Immature natural killer cell (primary cell): ENCODE measurements around the gene NKAIN2. TPM values are rescaled to one million over a fixed set of nuclear protein-coding genes. Genes with fewer than 3 reads are reported as not detected.
A peak's percentile ranks its signal among the peaks of the same experiment; 100 is the strongest.

Experiments
- DNase-seq, 3 donors: peaks; one replicate each; pipeline ENCODE4 v3.0.0; 2022; ENCODE audit warnings: mixed read lengths in 1 of 3
- H3K27ac Mint-ChIP-seq, 6 donors: one replicate each; pipeline ENCODE4 v1.8.0; 2020; ENCODE audit warnings: mixed read lengths in 6 of 6, mild to moderate bottlenecking in 5 of 6, inconsistent platforms in 4 of 6, moderate library complexity in 3 of 6
- H3K27me3 Mint-ChIP-seq, 3 donors: one replicate each; pipeline ENCODE4 v1.8.0; 2020 to 2021; ENCODE audit warnings: low read depth in 3 of 3, mild to moderate bottlenecking in 3 of 3, mixed read lengths in 3 of 3, moderate library complexity in 3 of 3, inconsistent platforms in 1 of 3
- H3K36me3 Mint-ChIP-seq, 3 donors: one replicate each; pipeline ENCODE4 v1.8.0; 2020; ENCODE audit warnings: mixed read lengths in 3 of 3, inconsistent platforms in 2 of 3, mild to moderate bottlenecking in 2 of 3
- H3K4me1 Mint-ChIP-seq, 2 donors: one replicate each; pipeline ENCODE4 v1.8.0; 2020; ENCODE audit warnings: inconsistent platforms in 2 of 2, mild to moderate bottlenecking in 2 of 2, mixed read lengths in 2 of 2, moderate library complexity in 1 of 2
- H3K4me3 Mint-ChIP-seq, 5 donors: one replicate each; pipeline ENCODE4 v1.8.0; 2020; ENCODE audit warnings: mild to moderate bottlenecking in 5 of 5, mixed read lengths in 5 of 5, inconsistent platforms in 3 of 5, moderate library complexity in 3 of 5
- H3K9me3 Mint-ChIP-seq, 6 donors: one replicate each; pipeline ENCODE4 v1.8.0; 2020; ENCODE audit warnings: mild to moderate bottlenecking in 6 of 6, mixed read lengths in 6 of 6, inconsistent platforms in 4 of 6, moderate library complexity in 3 of 6
- polyA plus RNA-seq, 3 donors: library from polyadenylated mRNA; unstranded; fragments of 300-500 nt; fragmentation: Illumina TruSeq; gene quantifications; one replicate each; pipeline ENCODE4 v1.2.3, GENCODE V29; 2021

The NKAIN2 gene
- polyA plus RNA-seq, 3 donors from 2014 or later: not detected

DNA sequence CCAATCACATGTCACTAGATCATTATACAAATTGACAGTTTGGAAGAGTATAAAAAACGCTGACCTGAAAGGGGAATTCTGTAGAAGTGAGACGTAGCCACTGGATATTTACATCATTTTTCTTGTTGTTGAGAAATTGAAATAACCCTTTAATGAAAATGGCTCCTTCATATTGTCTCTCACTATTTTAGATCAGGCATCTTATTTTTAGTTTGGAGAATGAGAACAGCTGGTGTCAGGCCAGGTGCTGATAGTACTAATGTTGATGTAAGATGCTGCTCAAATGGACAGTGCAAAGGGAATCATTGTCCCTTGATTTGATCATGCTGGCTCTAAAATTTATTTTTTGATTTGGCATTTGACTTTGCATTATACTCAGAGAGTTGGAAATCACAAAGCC is 17.4 kb downstream of the NKAIN2 start:
- no peaks in the 10 kb centered on the region for H3K36me3 Mint-ChIP-seq
- H3K27ac Mint-ChIP-seq: no peak overlapping the region
- peaks cover 1 to 13% (median 6%) of the 10 kb centered on the region in 6 donors for H3K9me3 Mint-ChIP-seq
- no peaks in the 10 kb centered on the region for H3K27me3 Mint-ChIP-seq
- DNase-seq: no peak
- no peaks in the 10 kb centered on the region for H3K4me1 Mint-ChIP-seq
- H3K4me3 Mint-ChIP-seq: no peak overlapping the region

- Mint-ChIP-seq H3K4me3 (no peak overlapping the region), H3K27ac (no peak overlapping the region), H3K9me3 (peaks cover 0 to 8% (median 4%) of the 10 kb centered on the region in 6 donors), H3K36me3 (peaks cover 0 to 4% (median 0%) of the 10 kb centered on the region in 3 donors), H3K27me3 (peaks cover 0 to 2% (median 1%) of the 10 kb centered on the region in 3 donors), H3K4me1 (no peaks in the 10 kb centered on the region)
- DNase-seq: no peak
Observed at GRCh38 chr6:123829302-123829953, 25.8 kb downstream of the NKAIN2 start.

GRCh38 chr6:123830120-123830519 is 26.5 kb downstream of the NKAIN2 start:
- H3K27ac Mint-ChIP-seq: no peak overlapping the region
- no peaks in the 10 kb centered on the region for H3K4me1 Mint-ChIP-seq
- peaks cover 0 to 2% (median 1%) of the 10 kb centered on the region in 3 donors for H3K27me3 Mint-ChIP-seq
- H3K4me3 Mint-ChIP-seq: peak overlapping the region in 2 of 5 donors; percentile 3 to 37
- peaks cover 1 to 8% (median 4%) of the 10 kb centered on the region in 6 donors for H3K9me3 Mint-ChIP-seq
- DNase-seq: no peak
- peaks cover 0 to 4% (median 0%) of the 10 kb centered on the region in 3 donors for H3K36me3 Mint-ChIP-seq

DNA sequence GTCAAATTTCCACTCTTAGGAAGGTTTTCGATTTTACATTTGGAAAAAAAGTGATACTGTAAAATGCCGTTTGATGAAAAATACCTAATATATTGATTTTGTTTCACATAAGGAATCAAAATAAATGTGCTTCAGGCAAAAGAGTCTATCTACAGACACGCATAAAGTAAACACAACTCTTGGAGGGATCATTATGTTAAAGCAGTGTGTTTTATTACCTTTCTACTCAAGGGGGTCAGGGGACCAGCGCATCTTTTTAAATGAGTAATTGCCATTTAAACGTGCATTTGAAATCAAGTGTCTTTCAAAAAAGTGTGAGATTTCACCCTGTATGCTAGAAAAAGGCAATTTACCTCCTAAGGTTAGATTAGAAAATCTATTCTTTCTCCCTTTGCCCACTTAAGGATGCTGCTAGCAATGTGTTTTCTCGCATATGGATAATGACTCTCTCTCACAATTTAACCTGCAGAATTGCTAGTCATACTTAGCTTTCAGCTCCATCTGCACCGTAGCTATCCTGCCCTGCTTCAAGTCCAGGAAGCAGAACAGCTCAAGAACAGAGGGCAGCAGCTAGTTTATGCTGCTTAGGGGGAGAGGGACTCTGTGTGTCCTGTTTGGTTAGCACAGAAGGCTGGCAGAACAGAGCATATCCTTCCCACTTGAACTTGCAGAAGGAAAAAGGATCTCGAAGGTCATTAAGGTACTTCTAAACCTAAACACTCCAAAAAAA is 35.0 kb downstream of the NKAIN2 start:
- DNase-seq: no peak
- Mint-ChIP-seq H3K4me3 (no peak overlapping the region), H3K4me1 (no peaks in the 10 kb centered on the region), H3K27ac (no peak overlapping the region), H3K36me3 (no peaks in the 10 kb centered on the region), H3K9me3 (peaks cover 0 to 13% (median 4%) of the 10 kb centered on the region in 6 donors), H3K27me3 (peaks cover 0 to 2% (median 0%) of the 10 kb centered on the region in 3 donors)

- Mint-ChIP-seq H3K27ac (no peak overlapping the region), H3K9me3 (peaks cover 0 to 7% (median 1%) of the 10 kb centered on the region in 6 donors), H3K4me1 (no peaks in the 10 kb centered on the region), H3K36me3 (no peaks in the 10 kb centered on the region), H3K27me3 (no peaks in the 10 kb centered on the region), H3K4me3 (no peak overlapping the region)
- DNase-seq: no peak
Observed at GRCh38 chr6:123841067-123841896, 37.6 kb downstream of the NKAIN2 start.

GRCh38 chr6:123844011-123844410 is 40.3 kb downstream of the NKAIN2 start:
- Mint-ChIP-seq H3K4me3 (no peak overlapping the region), H3K36me3 (no peaks in the 10 kb centered on the region), H3K9me3 (peaks cover 0 to 5% (median 0%) of the 10 kb centered on the region in 6 donors), H3K27ac (no peak overlapping the region), H3K4me1 (no peaks in the 10 kb centered on the region), H3K27me3 (no peaks in the 10 kb centered on the region)
- no peak for DNase-seq

DNA sequence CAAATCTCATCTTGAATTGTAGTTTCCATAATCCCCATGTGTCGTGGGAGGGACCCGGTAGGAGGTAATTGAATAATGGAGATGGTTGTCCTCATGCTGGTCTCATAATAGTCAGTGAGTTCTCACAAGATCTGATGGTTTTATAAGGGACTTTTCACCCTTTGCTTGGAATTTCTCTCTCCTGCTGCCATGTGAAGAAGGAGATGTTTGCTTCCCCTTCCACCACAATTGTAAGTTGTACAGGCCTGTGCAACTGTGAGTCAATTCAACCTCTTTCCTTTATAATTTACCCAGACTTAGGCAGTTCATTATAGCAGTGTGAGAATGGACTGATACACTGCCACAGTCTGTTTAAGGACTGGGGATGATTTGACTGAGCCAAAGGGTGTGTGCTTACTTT is 44.7 kb downstream of the NKAIN2 start:
- no peaks in the 10 kb centered on the region for H3K4me1 Mint-ChIP-seq
- peaks cover 0 to 1% (median 0%) of the 10 kb centered on the region in 3 donors for H3K27me3 Mint-ChIP-seq
- DNase-seq: no peak
- no peak overlapping the region for H3K27ac Mint-ChIP-seq
- H3K36me3 Mint-ChIP-seq: no peaks in the 10 kb centered on the region
- no peak overlapping the region for H3K4me3 Mint-ChIP-seq
- H3K9me3 Mint-ChIP-seq: peaks cover 2 to 10% (median 5%) of the 10 kb centered on the region in 6 donors

- H3K4me1 Mint-ChIP-seq: no peaks in the 10 kb centered on the region
- H3K9me3 Mint-ChIP-seq: peaks cover 2 to 13% (median 5%) of the 10 kb centered on the region in 6 donors
- H3K36me3 Mint-ChIP-seq: no peaks in the 10 kb centered on the region
- no peak overlapping the region for H3K4me3 Mint-ChIP-seq
- H3K27me3 Mint-ChIP-seq: peaks cover 0 to 3% (median 0%) of the 10 kb centered on the region in 3 donors
- H3K27ac Mint-ChIP-seq: no peak overlapping the region
- DNase-seq: no peak
Observed at GRCh38 chr6:123849406-123849805, 45.7 kb downstream of the NKAIN2 start.

DNA sequence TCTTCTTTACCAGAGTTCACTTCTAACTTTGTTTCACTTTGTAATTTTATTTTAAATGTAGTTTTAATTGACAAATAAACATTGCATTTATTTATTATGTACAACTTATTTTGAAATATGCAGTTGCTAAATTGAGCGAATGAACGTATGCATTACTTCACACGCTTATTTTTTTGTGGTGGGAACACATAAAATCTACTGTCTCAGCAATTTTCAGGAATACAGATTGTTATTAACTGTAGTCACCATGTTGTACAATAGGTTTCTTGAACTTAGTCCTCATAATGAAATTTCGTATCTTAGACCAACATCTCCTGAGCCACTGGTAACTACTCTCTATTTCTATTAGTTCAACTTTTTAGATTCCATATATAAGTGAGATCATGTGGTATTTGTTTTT is 46.9 kb downstream of the NKAIN2 start:
- Mint-ChIP-seq H3K4me3 (no peak overlapping the region), H3K27ac (no peak overlapping the region), H3K36me3 (no peaks in the 10 kb centered on the region), H3K9me3 (peaks cover 2 to 18% (median 4%) of the 10 kb centered on the region in 6 donors), H3K4me1 (no peaks in the 10 kb centered on the region), H3K27me3 (peaks cover 0 to 3% (median 0%) of the 10 kb centered on the region in 3 donors)
- DNase-seq: no peak

DNA sequence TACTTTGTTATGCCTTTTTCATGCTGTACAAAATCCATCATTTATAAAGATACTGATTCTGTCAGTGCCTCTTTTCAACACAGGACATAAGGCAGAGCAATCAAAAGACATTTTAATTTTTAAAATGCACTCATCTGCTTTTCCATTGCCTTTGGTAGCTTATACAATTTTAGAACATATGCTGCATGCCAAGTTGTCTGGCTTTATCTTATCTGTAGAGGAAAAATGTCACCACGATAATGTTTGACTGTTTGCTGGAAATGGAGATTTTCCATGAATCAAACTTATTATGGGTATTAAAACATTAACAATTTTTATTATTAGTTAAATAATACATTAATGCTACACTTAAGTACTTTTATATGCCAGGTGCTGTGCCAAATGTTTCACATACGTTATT is 50.5 kb downstream of the NKAIN2 start:
- Mint-ChIP-seq H3K4me3 (no peak overlapping the region), H3K27me3 (peaks cover 0 to 3% (median 0%) of the 10 kb centered on the region in 3 donors), H3K27ac (no peak overlapping the region), H3K36me3 (no peaks in the 10 kb centered on the region), H3K4me1 (no peaks in the 10 kb centered on the region), H3K9me3 (peaks cover 2 to 21% (median 4%) of the 10 kb centered on the region in 6 donors)
- no peak for DNase-seq

- Mint-ChIP-seq H3K4me3 (no peak overlapping the region), H3K4me1 (no peaks in the 10 kb centered on the region), H3K36me3 (no peaks in the 10 kb centered on the region), H3K27me3 (peaks cover 0 to 1% (median 0%) of the 10 kb centered on the region in 3 donors), H3K27ac (no peak overlapping the region), H3K9me3 (peaks cover 2 to 22% (median 5%) of the 10 kb centered on the region in 6 donors)
- no peak for DNase-seq
Observed at GRCh38 chr6:123855506-123855905, 51.8 kb downstream of the NKAIN2 start.

- Mint-ChIP-seq H3K36me3 (no peaks in the 10 kb centered on the region), H3K27ac (no peak overlapping the region), H3K4me1 (no peaks in the 10 kb centered on the region), H3K9me3 (peaks cover 0 to 13% (median 7%) of the 10 kb centered on the region in 6 donors), H3K4me3 (no peak overlapping the region), H3K27me3 (peaks cover 0 to 2% (median 0%) of the 10 kb centered on the region in 3 donors)
- no peak for DNase-seq
Observed at GRCh38 chr6:123859291-123859690, 55.6 kb downstream of the NKAIN2 start.

GRCh38 chr6:123869334-123869733 is 65.7 kb downstream of the NKAIN2 start:
- Mint-ChIP-seq H3K27ac (no peak overlapping the region), H3K4me1 (no peaks in the 10 kb centered on the region), H3K36me3 (no peaks in the 10 kb centered on the region), H3K27me3 (peaks cover 0 to 2% (median 0%) of the 10 kb centered on the region in 3 donors), H3K4me3 (no peak overlapping the region), H3K9me3 (peaks cover 0 to 10% (median 0%) of the 10 kb centered on the region in 6 donors)
- no peak for DNase-seq
